AG10803 (cell line): ENCODE results near the gene KRT74.
"Not testable (repeated sequence)": the region's sequence is repeated elsewhere in the genome, so short reads cannot be mapped to it uniquely, and the experiment has no call there.

ENCODE experiments used
- DNase-seq: peaks from one replicate; pipeline ENCODE4 v3.0.0; 2010; ENCODE audit warnings: low read depth
- H3K4me3 ChIP-seq: 2 replicates; pipeline ENCODE4 v1.5.1; 2011; ENCODE audit warnings: mild to moderate bottlenecking, low read length, control low read depth
- CTCF ChIP-seq: conservative IDR thresholded peaks from 2 replicates; pipeline ENCODE4 v1.5.1; 2011; ENCODE audit warnings: mild to moderate bottlenecking, low read length, control low read depth, inconsistent platforms

KRT74 gene

GRCh38 chr12:52602552-52602951, 28.9 kb upstream of the KRT74 start:
- no peak for TF ChIP-seq CTCF
- no peak for DNase-seq
- no peak overlapping the region for H3K4me3 ChIP-seq

GRCh38 chr12:52601671-52602070, 28.0 kb upstream of the KRT74 start:
- no peak for TF ChIP-seq CTCF
- no peak overlapping the region for H3K4me3 ChIP-seq
- no peak for DNase-seq

- no peak for TF ChIP-seq CTCF
- no peak for DNase-seq
- no peak within 1 kb of the TSS for H3K4me3 ChIP-seq
These were observed 27.4 kb upstream of the KRT74 start, which contains the start of gene KRT72 for GRCh38 chr12:52600941-52601481. KRT72 (minus strand) TSS chr12:52601463; CDS start chr12:52601452, 11 bp downstream.

GRCh38 chr12:52600475-52600874, 26.8 kb upstream of the KRT74 start:
- no peak overlapping the region for H3K4me3 ChIP-seq
- DNase-seq, result no peak
- no peak for TF ChIP-seq CTCF

GRCh38 chr12:52600071-52600470, 26.4 kb upstream of the KRT74 start:
- DNase-seq, result no peak
- no peak overlapping the region for H3K4me3 ChIP-seq
- TF ChIP-seq CTCF, result no peak

- TF ChIP-seq CTCF, result no peak
- no peak overlapping the region for H3K4me3 ChIP-seq
- DNase-seq, result no peak
These were observed 25.3 kb upstream of the KRT74 start for GRCh38 chr12:52598966-52599365.

GRCh38 chr12:52594237-52594636, 20.6 kb upstream of the KRT74 start:
- not testable (repeated sequence) for DNase-seq

GRCh38 chr12:52591521-52591920, 17.9 kb upstream of the KRT74 start:
- no peak for DNase-seq
- no peak overlapping the region for H3K4me3 ChIP-seq
- TF ChIP-seq CTCF, result no peak

More at GRCh38 chr12:52594237-52594636, 20.6 kb upstream of the KRT74 start:
- H3K4me3 ChIP-seq, result not testable (repeated sequence)
